ENCODE results near the gene PDE4D.

The PDE4D gene

DNA sequence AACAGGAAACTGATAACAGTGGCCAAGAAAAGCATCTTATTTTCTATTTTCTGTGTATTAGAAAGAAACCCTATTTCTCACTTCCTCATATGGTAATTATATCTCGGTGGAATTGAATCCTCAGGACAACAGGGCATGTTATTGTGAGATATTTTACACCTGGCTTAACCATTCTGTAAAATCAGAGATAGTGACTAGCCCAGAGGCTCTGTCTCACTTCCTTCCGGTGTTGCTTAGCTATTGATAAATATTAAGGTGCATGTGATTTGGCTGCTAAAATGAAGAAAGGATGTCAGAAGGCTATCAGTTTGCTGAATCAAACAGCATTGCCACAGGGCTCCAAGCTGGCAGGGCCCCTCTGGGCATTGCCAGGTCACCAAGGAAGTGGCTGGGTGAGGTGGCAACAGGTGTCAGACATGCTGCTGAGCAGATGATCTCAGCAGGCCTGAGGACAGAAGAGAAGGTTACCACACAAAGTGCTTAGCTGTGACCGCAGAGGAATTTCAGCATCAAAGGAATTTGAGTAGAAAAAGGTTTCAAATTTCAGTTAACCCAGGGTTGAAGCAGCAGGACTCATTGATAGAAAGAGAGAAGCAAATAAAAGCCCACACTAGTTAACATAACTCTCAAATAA is 330.7 kb downstream of the PDE4D start:
- Histone ChIP-seq H3K27me3 (ENCODE audit: insufficient read depth, low read length) (no peaks in the 10 kb centered on the region), H3K27ac (ENCODE audit: low read length) (no peak overlapping the region), H3K9ac (ENCODE audit: low read depth, low read length) (no peak overlapping the region), H3K9me3 (ENCODE audit: insufficient read depth, low read depth, low read length) (no peaks in the 10 kb centered on the region), H3K4me1 (ENCODE audit: insufficient read depth, low read length) (peaks cover 18% of the 10 kb centered on the region), H3K4me3 (ENCODE audit: low read length) (no peak overlapping the region; the same call in 1 of the 2 replicates), H3K36me3 (ENCODE audit: insufficient read depth, low read depth, low read length) (no peaks in the 10 kb centered on the region)

DNA sequence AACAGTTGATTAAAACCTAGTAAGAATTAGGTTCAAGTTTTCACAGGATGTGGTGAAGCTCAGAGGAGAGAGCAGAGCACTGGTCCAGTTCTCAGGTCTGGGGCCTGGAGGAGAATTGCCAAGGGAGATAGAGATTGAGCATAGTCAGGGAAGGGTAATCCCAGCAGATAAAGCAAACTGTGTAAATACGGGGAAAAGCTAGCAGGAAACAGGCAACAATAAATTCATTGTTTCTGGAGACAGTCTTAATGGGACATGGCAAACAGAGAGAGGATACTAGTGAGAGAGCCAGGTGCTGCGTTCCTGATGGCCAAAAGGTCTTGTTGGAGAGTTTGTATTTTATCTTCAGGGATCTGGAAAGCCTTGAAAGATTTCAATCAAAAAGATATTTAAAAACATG is 333.0 kb downstream of the PDE4D start:
- Histone ChIP-seq H3K27me3 (ENCODE audit: insufficient read depth, low read length) (no peaks in the 10 kb centered on the region), H3K9ac (ENCODE audit: low read depth, low read length) (no peak overlapping the region), H3K27ac (ENCODE audit: low read length) (no peak overlapping the region), H3K4me3 (ENCODE audit: low read length) (no peak overlapping the region), H3K9me3 (ENCODE audit: insufficient read depth, low read depth, low read length) (no peaks in the 10 kb centered on the region), H3K4me1 (ENCODE audit: insufficient read depth, low read length) (peaks cover 21% of the 10 kb centered on the region), H3K36me3 (ENCODE audit: insufficient read depth, low read depth, low read length) (no peaks in the 10 kb centered on the region)

DNA sequence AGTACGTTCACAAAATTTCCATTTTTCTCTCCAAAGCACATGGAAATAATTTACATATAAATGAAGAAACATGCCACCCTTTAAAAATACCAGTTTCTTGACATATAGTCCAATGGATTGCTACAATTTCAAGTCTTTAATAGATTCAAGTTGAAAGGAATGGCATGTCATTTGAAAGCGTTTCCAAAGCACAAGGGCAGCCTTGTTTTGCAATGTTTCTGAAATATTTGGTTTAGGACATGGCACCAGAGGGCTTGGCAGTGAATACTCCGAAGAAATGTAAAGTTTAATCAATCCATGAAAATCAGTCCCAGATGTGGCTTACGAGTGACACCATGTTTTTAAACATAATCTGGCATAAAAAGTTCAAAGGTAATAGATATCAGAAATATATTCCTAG is 333.7 kb downstream of the PDE4D start:
- H3K4me1 ChIP-seq (ENCODE audit: insufficient read depth, low read length), result peaks cover 21% of the 10 kb centered on the region
- H3K36me3 ChIP-seq (ENCODE audit: insufficient read depth, low read depth, low read length), result no peaks in the 10 kb centered on the region
- no peaks in the 10 kb centered on the region for H3K27me3 ChIP-seq (ENCODE audit: insufficient read depth, low read length)
- no peak overlapping the region for H3K4me3 ChIP-seq (ENCODE audit: low read length)
- H3K27ac ChIP-seq (ENCODE audit: low read length), result no peak overlapping the region
- no peaks in the 10 kb centered on the region for H3K9me3 ChIP-seq (ENCODE audit: insufficient read depth, low read depth, low read length)
- no peak overlapping the region for H3K9ac ChIP-seq (ENCODE audit: low read depth, low read length)

DNA sequence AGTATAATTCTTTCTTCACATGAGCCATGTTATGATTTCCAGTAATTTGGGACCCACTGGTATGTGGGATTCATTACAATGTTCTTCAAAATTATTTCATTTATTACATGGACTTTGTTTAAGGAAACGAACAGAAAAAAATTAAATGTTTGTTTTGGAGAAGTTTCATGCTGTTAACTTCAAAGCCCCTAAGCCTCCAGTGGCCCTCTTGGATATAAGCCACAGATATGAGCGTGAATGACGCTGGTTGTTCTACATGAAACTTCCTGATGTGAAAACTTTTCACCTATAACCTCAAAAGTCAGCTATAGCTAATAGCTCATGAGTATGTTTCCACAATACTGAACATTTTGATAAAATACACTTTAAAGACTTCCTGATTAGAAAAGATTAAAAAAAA is 334.2 kb downstream of the PDE4D start:
- H3K4me3 ChIP-seq (ENCODE audit: low read length), result no peak overlapping the region
- no peak overlapping the region for H3K27ac ChIP-seq (ENCODE audit: low read length)
- H3K4me1 ChIP-seq (ENCODE audit: insufficient read depth, low read length), result peaks cover 21% of the 10 kb centered on the region
- H3K9ac ChIP-seq (ENCODE audit: low read depth, low read length), result no peak overlapping the region
- H3K9me3 ChIP-seq (ENCODE audit: insufficient read depth, low read depth, low read length), result no peaks in the 10 kb centered on the region
- no peaks in the 10 kb centered on the region for H3K36me3 ChIP-seq (ENCODE audit: insufficient read depth, low read depth, low read length)
- no peaks in the 10 kb centered on the region for H3K27me3 ChIP-seq (ENCODE audit: insufficient read depth, low read length)

DNA sequence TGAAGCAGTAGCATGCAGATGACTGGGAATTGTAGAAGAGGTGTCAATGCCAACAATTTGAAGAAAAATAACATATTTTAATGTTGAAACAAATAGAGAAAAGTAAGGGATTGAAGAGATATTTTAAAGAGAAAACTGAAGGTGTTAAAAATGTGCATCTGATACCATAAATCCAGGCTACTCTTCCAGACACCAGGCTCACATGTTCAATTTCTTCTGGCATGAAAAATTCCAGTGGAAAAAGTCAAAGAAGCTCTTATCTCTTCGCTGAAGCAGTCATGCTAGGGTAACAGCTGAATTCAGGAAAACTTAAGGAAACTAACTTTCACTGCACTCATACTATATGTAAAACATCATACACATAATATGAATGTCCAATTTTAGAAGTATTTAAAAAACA is 335.0 kb downstream of the PDE4D start:
- H3K27ac ChIP-seq (ENCODE audit: low read length), result no peak overlapping the region
- H3K27me3 ChIP-seq (ENCODE audit: insufficient read depth, low read length), result no peaks in the 10 kb centered on the region
- no peak overlapping the region for H3K4me3 ChIP-seq (ENCODE audit: low read length)
- H3K9ac ChIP-seq (ENCODE audit: low read depth, low read length), result no peak overlapping the region
- H3K36me3 ChIP-seq (ENCODE audit: insufficient read depth, low read depth, low read length), result no peaks in the 10 kb centered on the region
- no peaks in the 10 kb centered on the region for H3K9me3 ChIP-seq (ENCODE audit: insufficient read depth, low read depth, low read length)
- peaks cover 18% of the 10 kb centered on the region for H3K4me1 ChIP-seq (ENCODE audit: insufficient read depth, low read length)

DNA sequence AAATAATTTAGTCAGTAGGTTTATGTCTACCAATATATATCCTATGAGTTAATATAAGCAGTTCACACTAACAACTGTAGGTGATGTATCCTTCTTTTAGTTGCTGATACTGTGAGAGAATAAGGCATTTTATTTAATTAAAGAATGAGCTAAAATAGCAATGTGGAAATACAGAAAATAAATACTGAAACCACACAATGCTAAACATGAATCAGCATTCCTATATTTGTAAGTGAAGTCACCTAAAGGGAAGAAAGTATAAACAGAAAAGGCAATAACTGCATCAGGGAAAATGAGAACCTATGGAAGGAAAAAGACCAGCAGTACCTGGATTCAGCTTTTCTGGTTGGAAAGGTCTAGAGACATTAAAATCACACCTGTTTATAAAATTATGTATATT is 336.0 kb downstream of the PDE4D start:
- Histone ChIP-seq H3K27ac (ENCODE audit: low read length) (no peak overlapping the region), H3K4me3 (ENCODE audit: low read length) (no peak overlapping the region), H3K4me1 (ENCODE audit: insufficient read depth, low read length) (peaks cover 9% of the 10 kb centered on the region), H3K27me3 (ENCODE audit: insufficient read depth, low read length) (no peaks in the 10 kb centered on the region), H3K9me3 (ENCODE audit: insufficient read depth, low read depth, low read length) (no peaks in the 10 kb centered on the region), H3K9ac (ENCODE audit: low read depth, low read length) (no peak overlapping the region), H3K36me3 (ENCODE audit: insufficient read depth, low read depth, low read length) (no peaks in the 10 kb centered on the region)

DNA sequence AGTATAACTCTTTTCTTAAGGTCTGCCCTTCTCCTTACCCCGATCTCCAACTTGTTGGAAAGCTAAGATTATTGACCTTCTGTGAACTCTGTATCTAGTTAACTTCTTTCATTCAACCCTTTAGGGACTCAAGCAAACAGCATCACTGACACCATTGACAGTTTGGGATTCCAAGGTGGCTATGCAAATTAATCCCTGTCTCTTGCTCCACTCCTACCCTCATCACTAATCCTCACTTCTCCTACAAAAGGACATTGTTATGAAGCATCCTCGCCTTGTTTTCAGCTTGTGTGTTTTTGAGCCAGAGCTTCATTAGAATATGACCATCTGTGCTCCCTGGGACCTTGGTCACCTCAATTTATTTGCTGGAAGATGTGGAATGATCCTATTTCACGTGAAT is 337.9 kb downstream of the PDE4D start:
- Histone ChIP-seq H3K9me3 (ENCODE audit: insufficient read depth, low read depth, low read length) (no peaks in the 10 kb centered on the region), H3K36me3 (ENCODE audit: insufficient read depth, low read depth, low read length) (no peaks in the 10 kb centered on the region), H3K27me3 (ENCODE audit: insufficient read depth, low read length) (no peaks in the 10 kb centered on the region), H3K27ac (ENCODE audit: low read length) (no peak overlapping the region), H3K4me1 (ENCODE audit: insufficient read depth, low read length) (peaks cover 5% of the 10 kb centered on the region; the same call in 1 of the 2 replicates), H3K9ac (ENCODE audit: low read depth, low read length) (no peak overlapping the region), H3K4me3 (ENCODE audit: low read length) (no peak overlapping the region)

DNA sequence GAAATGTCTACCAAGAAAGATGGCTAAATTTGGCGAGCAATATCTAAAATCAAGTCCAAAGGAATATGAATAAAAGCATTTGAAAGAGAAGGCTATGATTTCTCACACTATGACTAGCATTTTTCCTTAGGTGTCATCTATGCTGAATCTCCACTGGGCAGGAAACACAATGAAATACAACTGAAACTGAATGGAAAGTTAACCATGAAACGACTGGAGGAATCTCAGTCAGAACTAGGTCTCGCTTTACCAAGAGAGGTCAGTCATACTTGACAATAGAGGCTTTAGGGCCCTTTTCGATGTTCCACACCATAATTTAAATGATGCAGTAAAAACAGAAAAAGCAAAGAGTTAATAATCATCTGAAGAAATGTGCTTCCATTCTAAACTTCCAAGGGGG is 339.0 kb downstream of the PDE4D start:
- Histone ChIP-seq H3K36me3 (ENCODE audit: insufficient read depth, low read depth, low read length) (no peaks in the 10 kb centered on the region), H3K27me3 (ENCODE audit: insufficient read depth, low read length) (no peaks in the 10 kb centered on the region), H3K9ac (ENCODE audit: low read depth, low read length) (no peak overlapping the region), H3K4me3 (ENCODE audit: low read length) (no peak overlapping the region), H3K9me3 (ENCODE audit: insufficient read depth, low read depth, low read length) (no peaks in the 10 kb centered on the region), H3K27ac (ENCODE audit: low read length) (no peak overlapping the region), H3K4me1 (ENCODE audit: insufficient read depth, low read length) (peaks cover 3% of the 10 kb centered on the region; the same call in 1 of the 2 replicates)

DNA sequence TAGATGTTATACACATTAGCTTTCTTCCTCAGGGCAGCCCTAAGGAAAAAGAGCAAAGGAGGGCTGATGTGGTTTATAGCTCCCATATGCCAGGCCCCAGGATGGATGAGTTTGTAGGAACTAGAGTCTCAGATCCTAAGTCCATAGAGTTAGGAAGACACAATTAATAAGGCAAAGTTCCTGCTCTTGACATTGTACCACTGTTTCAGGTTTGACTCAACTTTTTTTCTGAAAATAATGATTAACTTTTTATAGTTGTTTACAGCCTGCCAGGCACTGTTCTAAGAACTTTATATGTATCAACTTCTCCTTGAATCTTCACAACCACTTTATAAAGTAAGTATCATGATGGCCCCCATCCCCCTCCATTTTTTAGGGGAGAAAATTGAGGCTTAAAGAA is 339.5 kb downstream of the PDE4D start:
- H3K9me3 ChIP-seq (ENCODE audit: insufficient read depth, low read depth, low read length), result no peaks in the 10 kb centered on the region
- no peaks in the 10 kb centered on the region for H3K27me3 ChIP-seq (ENCODE audit: insufficient read depth, low read length)
- H3K9ac ChIP-seq (ENCODE audit: low read depth, low read length), result no peak overlapping the region
- peaks cover 3% of the 10 kb centered on the region; the same call in 1 of the 2 replicates for H3K4me1 ChIP-seq (ENCODE audit: insufficient read depth, low read length)
- no peaks in the 10 kb centered on the region for H3K36me3 ChIP-seq (ENCODE audit: insufficient read depth, low read depth, low read length)
- no peak overlapping the region for H3K4me3 ChIP-seq (ENCODE audit: low read length)
- H3K27ac ChIP-seq (ENCODE audit: low read length), result no peak overlapping the region

DNA sequence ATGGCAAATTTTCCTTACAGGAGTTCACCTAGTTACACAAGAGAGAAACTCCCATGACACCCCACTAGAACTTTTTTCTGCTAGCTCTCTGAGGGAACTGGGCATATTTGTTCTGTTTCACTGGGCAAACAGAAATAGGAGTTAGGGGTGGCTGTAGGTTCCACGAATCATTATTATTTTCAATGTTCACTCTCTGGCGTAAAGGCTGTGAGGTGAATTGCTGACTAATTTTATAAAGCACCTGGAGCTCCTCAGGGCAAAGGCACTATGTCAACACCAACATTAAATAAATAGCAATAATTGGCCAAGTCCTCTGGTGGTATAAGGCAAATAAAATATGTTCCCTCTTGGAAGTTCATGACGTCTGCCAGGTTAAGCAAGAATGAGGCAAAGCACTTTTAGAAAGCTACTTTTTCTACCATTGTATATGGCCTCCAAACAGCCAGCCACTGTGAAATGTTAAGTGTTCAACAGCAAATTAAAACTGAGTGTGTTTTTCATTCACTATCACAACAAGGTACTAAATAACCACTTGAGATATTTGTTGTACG is 344.6 kb downstream of the PDE4D start:
- H3K36me3 ChIP-seq (ENCODE audit: insufficient read depth, low read depth, low read length), result no peaks in the 10 kb centered on the region
- H3K4me1 ChIP-seq (ENCODE audit: insufficient read depth, low read length), result peaks cover 2% of the 10 kb centered on the region
- no peak overlapping the region for H3K27ac ChIP-seq (ENCODE audit: low read length)

DNA sequence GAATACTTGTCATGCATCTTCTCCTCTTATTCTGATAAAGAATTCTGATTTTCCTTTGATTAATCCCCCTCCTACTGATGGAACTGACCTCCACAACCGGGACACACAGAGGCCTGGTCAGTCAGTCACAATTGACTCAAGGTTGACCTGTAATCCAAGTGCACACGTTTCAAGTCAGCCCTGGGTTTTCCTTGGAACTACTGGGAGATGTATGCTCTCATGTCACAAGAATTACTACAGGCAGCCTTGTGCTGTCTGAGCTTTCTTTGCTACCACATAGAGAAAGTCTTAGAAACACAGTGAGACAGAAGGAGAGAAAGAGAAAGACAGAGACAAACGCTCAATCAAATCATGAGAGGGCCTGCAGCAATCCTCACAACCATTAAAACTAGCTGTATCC is 345.8 kb downstream of the PDE4D start:
- Histone ChIP-seq H3K4me1 (ENCODE audit: insufficient read depth, low read length) (peaks cover 2% of the 10 kb centered on the region; the same call in 1 of the 2 replicates), H3K36me3 (ENCODE audit: insufficient read depth, low read depth, low read length) (no peaks in the 10 kb centered on the region), H3K9me3 (ENCODE audit: insufficient read depth, low read depth, low read length) (no peaks in the 10 kb centered on the region), H3K4me3 (ENCODE audit: low read length) (no peak overlapping the region), H3K27ac (ENCODE audit: low read length) (no peak overlapping the region), H3K27me3 (ENCODE audit: insufficient read depth, low read length) (no peaks in the 10 kb centered on the region), H3K9ac (ENCODE audit: low read depth, low read length) (no peak overlapping the region)

More for the DNA sequence above, 344.6 kb downstream of the PDE4D start:
- Histone ChIP-seq H3K27me3 (ENCODE audit: insufficient read depth, low read length) (no peaks in the 10 kb centered on the region), H3K9me3 (ENCODE audit: insufficient read depth, low read depth, low read length) (no peaks in the 10 kb centered on the region), H3K9ac (ENCODE audit: low read depth, low read length) (no peak overlapping the region), H3K4me3 (ENCODE audit: low read length) (no peak overlapping the region)

DNA sequence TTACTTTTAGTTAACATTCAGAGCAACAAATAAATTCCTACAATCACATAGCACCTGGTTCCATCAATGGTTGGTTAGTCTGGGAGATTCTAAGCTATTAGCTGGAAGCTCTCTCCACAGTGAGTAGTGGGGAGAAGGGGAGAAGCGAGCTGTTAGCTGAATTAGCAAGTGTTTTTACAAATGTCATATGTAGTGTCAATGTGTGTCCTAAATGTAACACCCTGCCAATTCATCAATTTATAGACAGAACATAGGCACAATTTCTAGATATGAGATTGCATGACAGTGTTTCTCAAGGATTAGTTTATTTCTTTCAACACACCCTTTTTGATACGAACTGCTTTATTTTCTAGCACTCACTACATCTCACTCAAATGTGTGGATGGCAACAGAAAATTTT is 349.0 kb downstream of the PDE4D start:
- no peaks in the 10 kb centered on the region for H3K36me3 ChIP-seq (ENCODE audit: insufficient read depth, low read depth, low read length)
- no peaks in the 10 kb centered on the region for H3K27me3 ChIP-seq (ENCODE audit: insufficient read depth, low read length)
- no peaks in the 10 kb centered on the region for H3K9me3 ChIP-seq (ENCODE audit: insufficient read depth, low read depth, low read length)
- peaks cover 2% of the 10 kb centered on the region; the same call in 1 of the 2 replicates for H3K4me1 ChIP-seq (ENCODE audit: insufficient read depth, low read length)
- no peak overlapping the region for H3K27ac ChIP-seq (ENCODE audit: low read length)
- H3K4me3 ChIP-seq (ENCODE audit: low read length), result no peak overlapping the region
- H3K9ac ChIP-seq (ENCODE audit: low read depth, low read length), result no peak overlapping the region
